Right lobe of liver (tissue), 6 donors: ENCODE data around the gene PYCR2. TPM values are rescaled to one million over a fixed set of nuclear protein-coding genes. Genes with fewer than 3 reads are reported as not detected.
A peak's percentile ranks its signal among the peaks of the same experiment; 100 is the strongest.

Experiments used
- ATAC-seq, 4 donors: fragments of 200-7000 bp; cut with Tn5 transposase; one replicate each; pipeline ENCODE4 v1.9.1; 2020; ENCODE audit warnings: mild to moderate bottlenecking in 4 of 4, moderate library complexity in 4 of 4
- DNase-seq, 3 donors: peaks; one replicate each; pipeline ENCODE4 v3.0.0-alpha.2; 2020
- H3K27ac ChIP-seq, 3 donors: fragments of 200-600 bp; one replicate each; pipeline ENCODE4 v1.8.0; 2022
- H3K27me3 ChIP-seq, 2 donors: fragments of 200-600 bp; one replicate each; pipeline ENCODE4 v1.8.0; 2022
- H3K36me3 ChIP-seq, 4 donors: fragments of 200-600 bp; sonication (generic) in 1 of 4; one replicate each; pipeline versions ENCODE4 v1.5.1 to v1.8.0; 2017 to 2022; ENCODE audit warnings: control low read depth in 1 of 4
- H3K4me1 ChIP-seq, 4 donors: fragments of 200-600 bp; sonication (generic) in 1 of 4; one replicate each; pipeline versions ENCODE4 v1.5.1 to v1.8.0; 2017 to 2022; ENCODE audit warnings: control low read depth in 1 of 4
- H3K4me3 ChIP-seq, 3 donors: fragments of 200-600 bp; one replicate each; pipeline ENCODE4 v1.8.0; 2022
- H3K9me3 ChIP-seq, 4 donors: fragments of 200-600 bp; sonication (generic) in 1 of 4; one replicate each; pipeline versions ENCODE4 v1.5.1 to v1.8.0; 2017 to 2022; ENCODE audit warnings: control low read depth in 1 of 4
- CTCF ChIP-seq, 4 donors: fragments of 200-600 bp in 3 of 4; fragments of 450-650 bp in 1 of 4; IDR thresholded peaks; one replicate each; pipeline versions ENCODE4 v1.5.1 to v1.8.0; 2016 to 2022; ENCODE audit warnings: antibody characterized with exemption in 4 of 4, mild to moderate bottlenecking in 2 of 4
- POLR2A ChIP-seq: fragments of 450-650 bp; IDR thresholded peaks from one replicate; pipeline ENCODE4 v1.6.1; 2017; ENCODE audit warnings: antibody characterized with exemption, mild to moderate bottlenecking
- WGBS: methylation state at CpG from one replicate; pipeline ENCODE4 v1.1.6; 2018; ENCODE audit warnings: low coverage, low lambda C conversion rate; ENCODE audit not compliant: insufficient coverage; ENCODE audit errors: missing lambda C conversion rate; 5-methylcytosine and 5-hydroxymethylcytosine counted together
- intact Hi-C, 2 donors: fragments of 100-400 bp; cut with DNase I; formaldehyde crosslinking; loops; one replicate each; pipeline versions ENCODE4 v1.11.2 to v1.14.1; 2022
- total RNA-seq, 6 experiments: library from RNA; depleted of rRNA in 2 of 6; stranded (reverse); fragments of >200 nt in 2 of 6; fragmentation: NEBNext Ultra II Directional in 3 of 6; extraction: Animal tissue kit (Norgen Biotek cat#: 25700) in 3 of 6; gene quantifications; one replicate each; pipeline versions ENCODE4 v1.1.0 to v1.2.4, GENCODE V29; 2016 to 2023
- donor health status: DM: no; HTN: yes; CAD: no.
- donor health status: DM: no; HTN: no; CAD: no.
- donor health status: DM: no; HTN: no; CAD: no.
- donor health status: DM: no; HTN: yes; CAD: no.
- donor health status: DM: no; HTN: yes; CAD: no.

Gene PYCR2
- total RNA-seq, 6 experiments from 2014 or later, result 20.0 to 42.6 (median 24.9) TPM

- intact Hi-C loops, result no loop called here
- DNase-seq (peak; percentile 65 to 83 (median 79)), ATAC-seq (peak; percentile 1 to 33 (median 7))
- H3K4me1 ChIP-seq, result peaks cover 0 to 44% (median 19%) of the 10 kb centered on the region in 4 donors
- no peak overlapping the region for H3K4me3 ChIP-seq
- TF ChIP-seq CTCF (IDR thresholded peaks at IDR 0.05) (peak; percentile 11 to 32 (median 29)), POLR2A (no peak)
- peak overlapping the region in 1 of 3 donors; percentile 42 for H3K27ac ChIP-seq
- peaks cover 0 to 36% (median 12%) of the 10 kb centered on the region in 4 donors for H3K36me3 ChIP-seq
- H3K9me3 ChIP-seq, result no peaks in the 10 kb centered on the region
- 33% methylated on average over 7 of the region's 10 CpGs for WGBS
- no peaks in the 10 kb centered on the region for H3K27me3 ChIP-seq
These were observed 46.5 kb downstream of the PYCR2 start for GRCh38 chr1:225877580-225877979.

- Histone ChIP-seq H3K9me3 (no peaks in the 10 kb centered on the region), H3K36me3 (peaks cover 0 to 39% (median 12%) of the 10 kb centered on the region in 4 donors), H3K4me3 (no peak overlapping the region), H3K27me3 (no peaks in the 10 kb centered on the region), H3K4me1 (peaks cover 0 to 46% (median 19%) of the 10 kb centered on the region in 4 donors), H3K27ac (no peak overlapping the region)
- ATAC-seq (no peak), DNase-seq (no peak)
- no peak for TF ChIP-seq CTCF (IDR thresholded peaks at IDR 0.05)
- no peak for TF ChIP-seq POLR2A
- intact Hi-C loops, result no loop called here
- 67% methylated on average over 6 of the region's 12 CpGs for WGBS
These were observed 47.0 kb downstream of the PYCR2 start for GRCh38 chr1:225876900-225877510.

- no peak overlapping the region for H3K27ac ChIP-seq
- 86% methylated on average over 5 of the region's 12 CpGs for WGBS
- peaks cover 0 to 38% (median 15%) of the 10 kb centered on the region in 4 donors for H3K4me1 ChIP-seq
- no peak for TF ChIP-seq CTCF (IDR thresholded peaks at IDR 0.05)
- no peak for TF ChIP-seq POLR2A
- no peaks in the 10 kb centered on the region for H3K9me3 ChIP-seq
- no peak for ATAC-seq
- no peaks in the 10 kb centered on the region for H3K27me3 ChIP-seq
- intact Hi-C loops, result no loop called here
- no peak overlapping the region for H3K4me3 ChIP-seq
- peak in 1 of 3 donors; percentile 33 for DNase-seq
- peaks cover 0 to 57% (median 18%) of the 10 kb centered on the region in 4 donors for H3K36me3 ChIP-seq
These were observed 48.8 kb downstream of the PYCR2 start for GRCh38 chr1:225875044-225875815.

GRCh38 chr1:225874431-225874830 is 49.6 kb downstream of the PYCR2 start:
- TF ChIP-seq CTCF (IDR thresholded peaks at IDR 0.05), result no peak
- TF ChIP-seq POLR2A, result no peak
- peaks cover 0 to 63% (median 22%) of the 10 kb centered on the region in 4 donors for H3K36me3 ChIP-seq
- WGBS, result 75% methylated on average over 2 of the region's 11 CpGs
- H3K4me3 ChIP-seq, result no peak overlapping the region
- no peaks in the 10 kb centered on the region for H3K9me3 ChIP-seq
- intact Hi-C loops, result no loop called here
- ATAC-seq, result no peak
- H3K27me3 ChIP-seq, result no peaks in the 10 kb centered on the region
- peak in 1 of 3 donors; percentile 23 for DNase-seq
- H3K27ac ChIP-seq, result no peak overlapping the region
- H3K4me1 ChIP-seq, result peaks cover 0 to 30% (median 11%) of the 10 kb centered on the region in 4 donors
